Activated CD8-positive, alpha-beta memory T cell treated with anti-CD3 and anti-CD28 coated beads, Interleukin-2, amount 50 U/mL, for 24 hours (primary cell): Measurements from ENCODE around the gene SF1.
"Not testable (repeated sequence)": the region's sequence is repeated elsewhere in the genome, so short reads cannot be mapped to it uniquely, and the experiment has no call there.

Experiments used
- DNase-seq: peaks from one replicate; pipeline ENCODE4 v3.0.0-alpha.2; 2020; ENCODE audit errors: extremely low read depth

SF1 gene

GRCh38 chr11:64778473-64779298 lies at the start of gene SF1:
SF1 (minus strand) TSS chr11:64778542; CDS start chr11:64778392, 150 bp downstream.
- peak; percentile 98 for DNase-seq

GRCh38 chr11:64827451-64827839 lies 49.1 kb upstream of the SF1 start:
- no peak for DNase-seq

GRCh38 chr11:64826578-64827450 lies 48.5 kb upstream of the SF1 start:
- no peak for DNase-seq

GRCh38 chr11:64826062-64826461 lies 47.7 kb upstream of the SF1 start:
- no peak for DNase-seq

GRCh38 chr11:64823568-64824119 lies 45.3 kb upstream of the SF1 start:
- no peak for DNase-seq

GRCh38 chr11:64817476-64817875 lies 39.1 kb upstream of the SF1 start:
- no peak for DNase-seq

GRCh38 chr11:64815433-64815832 lies 37.1 kb upstream of the SF1 start:
- not testable (repeated sequence) for DNase-seq

- no peak for DNase-seq
Observed at GRCh38 chr11:64814712-64815187, 36.4 kb upstream of the SF1 start.

GRCh38 chr11:64813826-64814225 lies 35.5 kb upstream of the SF1 start:
- no peak for DNase-seq

GRCh38 chr11:64810891-64811272 lies 32.5 kb upstream of the SF1 start:
- DNase-seq = no peak

- DNase-seq = peak; percentile 63
Observed at GRCh38 chr11:64810271-64810890, 32.0 kb upstream of the SF1 start, which contains the start of gene MEN1. MEN1 (minus strand) TSS chr11:64810551; CDS start chr11:64810109, 442 bp downstream.

- DNase-seq = no peak
Observed at GRCh38 chr11:64809781-64810241, 31.5 kb upstream of the SF1 start.

- DNase-seq = no peak
Observed at GRCh38 chr11:64805481-64805880, 27.1 kb upstream of the SF1 start.

- DNase-seq = no peak
Observed at GRCh38 chr11:64804346-64805210, 26.2 kb upstream of the SF1 start.

- DNase-seq = no peak
Observed at GRCh38 chr11:64803846-64804345, 25.6 kb upstream of the SF1 start.

GRCh38 chr11:64803158-64803845 lies 25.0 kb upstream of the SF1 start, which contains the start of gene MAP4K2:
MAP4K2 (minus strand) TSS chr11:64803214; CDS start chr11:64803149, 65 bp downstream.
- peak; percentile 37 for DNase-seq

- no peak for DNase-seq
Observed at GRCh38 chr11:64802370-64803157, 24.2 kb upstream of the SF1 start.

- DNase-seq = no peak
Observed at GRCh38 chr11:64801561-64802369, 23.4 kb upstream of the SF1 start.
